ENCODE results near the gene FRMD3. TPM values are rescaled to one million over a fixed set of nuclear protein-coding genes. Genes with fewer than 3 reads are reported as not detected.

Gene FRMD3
- total and polyA plus RNA-seq, 4 donors: 0.16 to 0.75 (median 0.48) TPM

DNA sequence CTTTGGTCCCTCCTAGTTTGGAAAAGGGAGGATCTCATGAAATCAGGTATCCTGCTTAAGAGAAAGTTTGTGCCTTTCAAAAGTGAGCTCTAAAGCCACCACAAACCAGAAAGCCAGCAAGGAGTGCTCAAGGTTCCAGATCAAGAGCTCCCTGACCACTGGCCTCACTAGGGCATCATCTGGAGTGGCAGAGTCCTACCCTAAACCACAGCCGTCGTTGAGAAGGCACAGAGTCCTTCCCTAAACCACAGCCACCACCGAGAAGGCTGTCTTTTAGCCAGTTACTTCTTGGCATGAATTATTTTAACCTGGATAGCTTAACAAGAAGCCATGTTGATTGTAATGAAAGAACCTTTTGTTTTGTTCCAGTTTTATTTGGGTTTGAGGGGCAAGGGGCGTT is 102.9 kb downstream of the FRMD3 start:
- Histone ChIP-seq H3K9ac (ENCODE audit: low read depth in 1 of 2, low read length in 2 of 2) (no peak overlapping the region), H3K9me3 (ENCODE audit: control insufficient read depth in 4 of 4, low read length in 3 of 4) (no peaks in the 10 kb centered on the region), H3K4me1 (ENCODE audit: control insufficient read depth in 4 of 4, insufficient read depth in 4 of 4, low read length in 3 of 4) (peaks cover 1 to 17% (median 13%) of the 10 kb centered on the region in 4 donors), H3K4me3 (ENCODE audit: low read depth in 1 of 3, low read length in 3 of 3) (no peak overlapping the region), H3K27ac (ENCODE audit: low read depth in 1 of 2, low read length in 2 of 2) (no peak overlapping the region), H3K27me3 (ENCODE audit: control insufficient read depth in 4 of 4, insufficient read depth in 4 of 4, low read length in 3 of 4) (no peaks in the 10 kb centered on the region), H3K36me3 (ENCODE audit: control insufficient read depth in 4 of 4, insufficient read depth in 3 of 4, low read depth in 1 of 4, low read length in 3 of 4) (no peaks in the 10 kb centered on the region)
- DNase-seq (ENCODE audit: low spot score): no peak
- 86% methylated on average over 4 of the region's 4 CpGs for WGBS
- TF ChIP-seq FOXA2 (IDR thresholded peaks at IDR 0.05) (no peak), NR2F2 (IDR thresholded peaks at IDR 0.05) (no peak), EGR1 (IDR thresholded peaks at IDR 0.05; ENCODE audit: low read depth in 2 of 2) (no peak), HNF4G (IDR thresholded peaks at IDR 0.05) (no peak), SP1 (IDR thresholded peaks at IDR 0.05) (no peak), HNF4A (conservative IDR thresholded peaks at IDR 0.05) (no peak)
- TF ChIP-seq, protein P1, sequence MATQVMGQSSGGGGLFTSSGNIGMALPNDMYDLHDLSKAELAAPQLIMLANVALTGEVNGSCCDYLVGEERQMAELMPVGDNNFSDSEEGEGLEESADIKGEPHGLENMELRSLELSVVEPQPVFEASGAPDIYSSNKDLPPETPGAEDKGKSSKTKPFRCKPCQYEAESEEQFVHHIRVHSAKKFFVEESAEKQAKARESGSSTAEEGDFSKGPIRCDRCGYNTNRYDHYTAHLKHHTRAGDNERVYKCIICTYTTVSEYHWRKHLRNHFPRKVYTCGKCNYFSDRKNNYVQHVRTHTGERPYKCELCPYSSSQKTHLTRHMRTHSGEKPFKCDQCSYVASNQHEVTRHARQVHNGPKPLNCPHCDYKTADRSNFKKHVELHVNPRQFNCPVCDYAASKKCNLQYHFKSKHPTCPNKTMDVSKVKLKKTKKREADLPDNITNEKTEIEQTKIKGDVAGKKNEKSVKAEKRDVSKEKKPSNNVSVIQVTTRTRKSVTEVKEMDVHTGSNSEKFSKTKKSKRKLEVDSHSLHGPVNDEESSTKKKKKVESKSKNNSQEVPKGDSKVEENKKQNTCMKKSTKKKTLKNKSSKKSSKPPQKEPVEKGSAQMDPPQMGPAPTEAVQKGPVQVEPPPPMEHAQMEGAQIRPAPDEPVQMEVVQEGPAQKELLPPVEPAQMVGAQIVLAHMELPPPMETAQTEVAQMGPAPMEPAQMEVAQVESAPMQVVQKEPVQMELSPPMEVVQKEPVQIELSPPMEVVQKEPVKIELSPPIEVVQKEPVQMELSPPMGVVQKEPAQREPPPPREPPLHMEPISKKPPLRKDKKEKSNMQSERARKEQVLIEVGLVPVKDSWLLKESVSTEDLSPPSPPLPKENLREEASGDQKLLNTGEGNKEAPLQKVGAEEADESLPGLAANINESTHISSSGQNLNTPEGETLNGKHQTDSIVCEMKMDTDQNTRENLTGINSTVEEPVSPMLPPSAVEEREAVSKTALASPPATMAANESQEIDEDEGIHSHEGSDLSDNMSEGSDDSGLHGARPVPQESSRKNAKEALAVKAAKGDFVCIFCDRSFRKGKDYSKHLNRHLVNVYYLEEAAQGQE (IDR thresholded peaks at IDR 0.05): no peak
- TF ChIP-seq, protein P2, sequence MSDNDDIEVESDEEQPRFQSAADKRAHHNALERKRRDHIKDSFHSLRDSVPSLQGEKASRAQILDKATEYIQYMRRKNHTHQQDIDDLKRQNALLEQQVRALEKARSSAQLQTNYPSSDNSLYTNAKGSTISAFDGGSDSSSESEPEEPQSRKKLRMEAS (IDR thresholded peaks at IDR 0.05): no peak
- TF ChIP-seq, protein P3, sequence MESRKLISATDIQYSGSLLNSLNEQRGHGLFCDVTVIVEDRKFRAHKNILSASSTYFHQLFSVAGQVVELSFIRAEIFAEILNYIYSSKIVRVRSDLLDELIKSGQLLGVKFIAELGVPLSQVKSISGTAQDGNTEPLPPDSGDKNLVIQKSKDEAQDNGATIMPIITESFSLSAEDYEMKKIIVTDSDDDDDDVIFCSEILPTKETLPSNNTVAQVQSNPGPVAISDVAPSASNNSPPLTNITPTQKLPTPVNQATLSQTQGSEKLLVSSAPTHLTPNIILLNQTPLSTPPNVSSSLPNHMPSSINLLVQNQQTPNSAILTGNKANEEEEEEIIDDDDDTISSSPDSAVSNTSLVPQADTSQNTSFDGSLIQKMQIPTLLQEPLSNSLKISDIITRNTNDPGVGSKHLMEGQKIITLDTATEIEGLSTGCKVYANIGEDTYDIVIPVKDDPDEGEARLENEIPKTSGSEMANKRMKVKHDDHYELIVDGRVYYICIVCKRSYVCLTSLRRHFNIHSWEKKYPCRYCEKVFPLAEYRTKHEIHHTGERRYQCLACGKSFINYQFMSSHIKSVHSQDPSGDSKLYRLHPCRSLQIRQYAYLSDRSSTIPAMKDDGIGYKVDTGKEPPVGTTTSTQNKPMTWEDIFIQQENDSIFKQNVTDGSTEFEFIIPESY (IDR thresholded peaks at IDR 0.05): no peak

DNA sequence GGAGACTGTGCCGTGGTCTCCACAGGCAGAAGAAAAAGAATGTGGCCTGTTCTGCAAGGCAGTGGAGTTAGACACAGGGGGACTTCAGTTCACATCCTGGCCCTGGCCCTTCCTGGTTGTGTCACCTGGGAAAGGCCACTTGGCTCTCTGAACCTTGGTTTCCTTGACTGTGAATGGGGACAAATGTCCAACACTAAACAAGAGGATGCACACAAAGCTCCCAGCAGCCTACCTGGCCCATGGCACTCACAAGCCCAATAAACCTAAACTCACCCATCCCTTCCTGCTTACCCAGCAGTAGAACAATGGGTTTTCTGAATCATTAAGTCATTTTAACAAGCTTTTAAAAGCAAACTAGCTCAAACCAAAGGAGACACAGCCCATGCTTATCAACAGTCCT is 103.9 kb downstream of the FRMD3 start:
- Histone ChIP-seq H3K36me3 (ENCODE audit: control insufficient read depth in 4 of 4, insufficient read depth in 3 of 4, low read depth in 1 of 4, low read length in 3 of 4) (no peaks in the 10 kb centered on the region), H3K9ac (ENCODE audit: low read depth in 1 of 2, low read length in 2 of 2) (no peak overlapping the region), H3K9me3 (ENCODE audit: control insufficient read depth in 4 of 4, low read length in 3 of 4) (no peaks in the 10 kb centered on the region), H3K4me3 (ENCODE audit: low read depth in 1 of 3, low read length in 3 of 3) (no peak overlapping the region), H3K27me3 (ENCODE audit: control insufficient read depth in 4 of 4, insufficient read depth in 4 of 4, low read length in 3 of 4) (no peaks in the 10 kb centered on the region), H3K27ac (ENCODE audit: low read depth in 1 of 2, low read length in 2 of 2) (no peak overlapping the region), H3K4me1 (ENCODE audit: control insufficient read depth in 4 of 4, insufficient read depth in 4 of 4, low read length in 3 of 4) (peaks cover 1 to 20% (median 13%) of the 10 kb centered on the region in 4 donors)
- 70% methylated on average over 1 of the region's 1 CpG for WGBS
- TF ChIP-seq HNF4G (IDR thresholded peaks at IDR 0.05) (no peak), GABPA (IDR thresholded peaks at IDR 0.05 in 1 of 2, conservative IDR thresholded peaks at IDR 0.05 in 1 of 2) (no peak), HNF4A (conservative IDR thresholded peaks at IDR 0.05) (no peak), RXRA (IDR thresholded peaks at IDR 0.05) (no peak), JUND (IDR thresholded peaks at IDR 0.05) (no peak), EGR1 (IDR thresholded peaks at IDR 0.05; ENCODE audit: low read depth in 2 of 2) (no peak), RAD21 (IDR thresholded peaks at IDR 0.05) (no peak), FOXA2 (IDR thresholded peaks at IDR 0.05) (no peak), FOXA1 (IDR thresholded peaks at IDR 0.05) (no peak), SP1 (IDR thresholded peaks at IDR 0.05) (no peak)
- TF ChIP-seq, protein P2 (IDR thresholded peaks at IDR 0.05): no peak
- TF ChIP-seq, protein P3 (IDR thresholded peaks at IDR 0.05): no peak
- TF ChIP-seq, protein P4, sequence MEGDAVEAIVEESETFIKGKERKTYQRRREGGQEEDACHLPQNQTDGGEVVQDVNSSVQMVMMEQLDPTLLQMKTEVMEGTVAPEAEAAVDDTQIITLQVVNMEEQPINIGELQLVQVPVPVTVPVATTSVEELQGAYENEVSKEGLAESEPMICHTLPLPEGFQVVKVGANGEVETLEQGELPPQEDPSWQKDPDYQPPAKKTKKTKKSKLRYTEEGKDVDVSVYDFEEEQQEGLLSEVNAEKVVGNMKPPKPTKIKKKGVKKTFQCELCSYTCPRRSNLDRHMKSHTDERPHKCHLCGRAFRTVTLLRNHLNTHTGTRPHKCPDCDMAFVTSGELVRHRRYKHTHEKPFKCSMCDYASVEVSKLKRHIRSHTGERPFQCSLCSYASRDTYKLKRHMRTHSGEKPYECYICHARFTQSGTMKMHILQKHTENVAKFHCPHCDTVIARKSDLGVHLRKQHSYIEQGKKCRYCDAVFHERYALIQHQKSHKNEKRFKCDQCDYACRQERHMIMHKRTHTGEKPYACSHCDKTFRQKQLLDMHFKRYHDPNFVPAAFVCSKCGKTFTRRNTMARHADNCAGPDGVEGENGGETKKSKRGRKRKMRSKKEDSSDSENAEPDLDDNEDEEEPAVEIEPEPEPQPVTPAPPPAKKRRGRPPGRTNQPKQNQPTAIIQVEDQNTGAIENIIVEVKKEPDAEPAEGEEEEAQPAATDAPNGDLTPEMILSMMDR (IDR thresholded peaks at IDR 0.05; ENCODE audit: low read depth, low read length, missing input control): no peak
- TF ChIP-seq, protein P5, sequence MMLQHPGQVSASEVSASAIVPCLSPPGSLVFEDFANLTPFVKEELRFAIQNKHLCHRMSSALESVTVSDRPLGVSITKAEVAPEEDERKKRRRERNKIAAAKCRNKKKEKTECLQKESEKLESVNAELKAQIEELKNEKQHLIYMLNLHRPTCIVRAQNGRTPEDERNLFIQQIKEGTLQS (IDR thresholded peaks at IDR 0.05): no peak
- TF ChIP-seq, protein P1 (IDR thresholded peaks at IDR 0.05): no peak
- no peak for DNase-seq (ENCODE audit: low spot score)
